KG1 (cell line): ENCODE measurements around the gene DNAJC24.

Experiments used
- DNase-seq: peaks from one replicate; lab custom pipeline; 2025; lab: John Stamatoyannopoulos, UW

The DNAJC24 gene

DNA sequence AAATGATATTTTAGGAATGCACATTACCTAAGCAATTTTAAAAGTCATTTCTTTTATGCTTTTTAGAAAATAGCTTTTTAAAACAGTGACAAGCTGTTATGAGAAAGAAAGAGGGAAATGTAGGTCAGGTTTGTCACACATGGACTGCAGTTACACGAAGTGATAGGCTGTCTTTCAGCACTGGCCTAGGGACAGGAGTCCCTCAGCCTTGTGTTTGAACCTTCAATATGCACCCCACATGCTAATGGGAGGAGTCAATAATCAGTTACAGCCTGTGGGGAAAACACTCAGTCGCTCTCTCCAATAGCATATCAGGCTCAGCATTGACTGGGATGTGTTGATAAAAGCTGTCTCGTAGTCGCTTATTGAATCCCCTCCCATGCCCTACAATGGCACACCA is 45.8 kb downstream of the DNAJC24 start:
- DNase-seq: no peak

DNA sequence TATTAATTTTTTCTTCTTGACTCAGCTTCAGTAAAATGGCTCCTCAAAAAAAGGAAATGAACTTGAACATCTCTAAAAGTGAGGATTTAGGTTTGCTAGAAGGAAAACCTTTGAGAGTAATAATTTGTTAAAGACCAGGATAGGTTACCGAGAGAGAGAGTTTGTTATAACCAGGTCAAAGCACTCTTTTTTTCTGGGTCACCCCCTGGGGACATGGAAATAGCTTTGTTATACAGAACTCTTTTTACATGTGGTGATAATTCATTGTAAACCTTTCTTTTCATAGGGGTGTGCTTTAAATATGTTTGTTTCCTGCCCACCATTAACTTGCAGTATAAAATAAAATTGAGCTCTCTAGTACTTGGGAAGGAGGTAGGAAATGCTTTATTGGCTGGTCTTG is 47.7 kb downstream of the DNAJC24 start:
- no peak for DNase-seq

- no peak for DNase-seq
Measured at GRCh38 chr11:31417816-31418215, 48.2 kb downstream of the DNAJC24 start.

GRCh38 chr11:31419138-31419537 is 49.5 kb downstream of the DNAJC24 start:
- no peak for DNase-seq

GRCh38 chr11:31419669-31420068 is 50.0 kb downstream of the DNAJC24 start:
- DNase-seq: no peak

DNA sequence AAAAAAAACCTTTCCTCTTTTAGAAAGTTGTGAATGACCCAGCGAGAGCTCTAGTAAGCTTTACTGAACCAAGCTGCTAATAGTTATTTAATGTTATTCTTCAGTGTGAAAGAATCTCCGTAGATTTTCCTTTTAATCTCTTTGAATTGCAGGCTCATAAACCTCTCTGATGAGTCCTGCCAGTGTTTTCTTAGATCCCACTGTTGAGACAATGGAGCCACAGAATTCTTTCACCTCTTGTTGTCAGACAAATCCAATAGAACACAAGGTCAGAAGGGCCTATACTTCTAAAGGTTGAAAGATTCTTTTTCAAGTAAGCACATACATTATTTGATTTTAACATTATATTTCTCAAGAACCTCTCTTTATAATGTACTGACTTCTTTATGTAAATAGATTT is 52.2 kb downstream of the DNAJC24 start:
- DNase-seq: no peak

DNA sequence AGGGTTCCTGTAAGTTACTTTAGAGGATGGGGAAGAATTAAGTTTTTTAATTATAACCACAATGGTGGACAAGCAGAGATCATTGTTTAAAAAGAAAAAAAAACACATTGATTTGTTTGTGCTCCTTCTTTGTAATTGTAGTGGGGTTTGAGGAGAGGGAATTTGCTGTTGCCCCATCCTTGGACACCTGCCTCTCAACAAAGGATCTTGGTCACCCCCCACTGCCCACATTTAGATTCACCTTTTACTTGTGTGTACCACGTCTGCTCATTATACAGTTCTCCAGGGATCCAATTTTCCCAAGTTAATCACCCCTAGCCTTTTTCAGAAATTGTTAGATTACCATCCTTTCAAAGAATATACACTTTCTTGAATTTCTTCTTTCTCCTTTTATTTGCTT is 53.0 kb downstream of the DNAJC24 start:
- no peak for DNase-seq

DNA sequence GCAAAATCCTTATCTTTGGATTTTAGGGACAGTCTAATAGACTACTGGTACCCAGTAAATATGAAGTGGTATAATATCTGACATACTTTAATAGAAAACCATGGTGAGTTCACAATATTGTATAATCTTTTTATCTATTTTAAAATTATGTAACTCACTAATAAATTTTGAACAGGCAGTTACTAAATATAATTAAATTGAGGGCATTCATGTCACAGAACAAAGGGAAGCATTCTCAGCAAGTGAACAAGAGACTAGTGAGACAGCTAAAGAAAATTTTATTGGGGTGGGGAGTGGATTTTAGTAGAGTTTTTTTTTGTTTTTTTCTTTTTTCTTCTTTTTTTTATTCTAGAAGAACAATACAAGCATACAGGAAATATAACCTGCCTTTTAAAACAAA is 55.0 kb downstream of the DNAJC24 start:
- no peak for DNase-seq

- no peak for DNase-seq
Measured at GRCh38 chr11:31433851-31434250, 64.2 kb downstream of the DNAJC24 start.

DNA sequence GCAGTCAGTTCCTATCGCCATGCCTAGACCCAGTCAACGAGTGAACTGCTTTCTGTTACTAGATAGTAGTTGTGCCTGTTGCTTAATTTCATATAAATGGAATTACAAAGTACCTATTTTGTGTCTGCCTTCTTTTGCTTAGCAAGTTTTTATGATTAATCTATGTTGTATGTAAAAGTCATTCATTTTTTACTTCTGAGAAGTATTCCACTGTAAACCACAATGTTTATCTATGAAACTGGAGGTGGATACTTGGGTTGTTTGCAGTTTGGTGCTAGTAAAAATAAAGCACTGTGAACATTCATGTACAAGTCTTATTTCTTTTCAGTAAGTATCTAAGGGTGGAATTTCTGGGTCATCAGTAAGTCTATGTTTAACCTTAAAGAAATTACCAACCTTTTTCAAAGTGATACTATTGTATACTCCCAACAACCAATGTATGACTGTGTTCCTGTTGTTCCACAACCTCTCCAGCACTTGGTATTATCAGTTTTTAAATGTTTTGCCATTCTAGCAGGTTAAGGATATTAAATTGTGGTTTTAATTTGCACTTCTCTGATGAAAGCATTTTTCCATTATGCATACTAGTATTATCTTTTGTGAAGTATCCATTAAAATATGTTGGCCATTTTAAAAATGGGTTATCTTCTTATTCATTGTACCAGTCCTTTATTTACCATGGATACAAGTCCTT is 68.2 kb downstream of the DNAJC24 start:
- DNase-seq: no peak

- no peak for DNase-seq
Measured at GRCh38 chr11:31441296-31441695, 71.6 kb downstream of the DNAJC24 start.

- no peak for DNase-seq
Measured at GRCh38 chr11:31442086-31442485, 72.4 kb downstream of the DNAJC24 start.

DNA sequence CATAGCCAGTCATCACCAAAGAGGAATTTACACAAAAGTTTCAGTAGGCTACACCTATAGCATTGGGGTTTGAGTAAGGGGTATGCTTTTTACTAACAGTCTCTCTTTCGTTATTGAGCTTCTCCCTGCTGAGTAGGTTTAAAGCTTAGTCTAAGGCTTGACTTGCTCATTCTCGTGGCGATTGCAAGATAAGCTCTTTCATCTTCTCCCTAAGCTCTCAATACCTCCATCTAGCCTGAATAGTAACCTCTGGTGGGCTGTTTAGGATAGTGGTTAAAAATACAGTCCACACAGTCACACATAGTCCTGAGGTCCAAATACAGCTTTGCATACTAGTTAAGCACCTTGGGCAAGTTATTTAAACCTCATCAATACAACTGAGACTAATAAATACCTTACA is 74.1 kb downstream of the DNAJC24 start:
- DNase-seq: no peak

DNA sequence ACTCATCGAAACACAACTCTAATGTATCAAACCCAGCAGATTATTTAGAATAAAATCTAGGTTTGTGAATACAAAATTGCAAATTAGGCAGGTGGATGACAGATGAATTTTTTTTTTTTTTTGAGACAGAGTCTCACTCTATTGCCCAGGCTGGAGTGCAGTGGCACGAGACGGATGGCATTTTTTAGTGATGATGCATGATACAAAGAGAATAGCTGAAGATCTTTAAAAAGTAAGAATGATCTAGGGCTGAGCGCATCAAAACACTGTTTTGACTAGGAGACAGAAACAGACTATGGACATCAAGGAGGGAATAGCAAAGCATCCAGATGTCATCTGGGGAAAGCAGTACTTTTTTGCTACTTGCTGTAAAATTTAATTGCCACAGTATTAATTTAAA is 76.0 kb downstream of the DNAJC24 start:
- no peak for DNase-seq

GRCh38 chr11:31449040-31449439 is 79.4 kb downstream of the DNAJC24 start:
- DNase-seq: no peak

GRCh38 chr11:31450841-31451240 is 81.2 kb downstream of the DNAJC24 start:
- DNase-seq: no peak

- DNase-seq: no peak
Measured at GRCh38 chr11:31455177-31455576, 85.5 kb downstream of the DNAJC24 start.

GRCh38 chr11:31464436-31464835 is 94.8 kb downstream of the DNAJC24 start:
- DNase-seq: no peak

- no peak for DNase-seq
Measured at GRCh38 chr11:31474083-31474482, 104.4 kb downstream of the DNAJC24 start.

DNA sequence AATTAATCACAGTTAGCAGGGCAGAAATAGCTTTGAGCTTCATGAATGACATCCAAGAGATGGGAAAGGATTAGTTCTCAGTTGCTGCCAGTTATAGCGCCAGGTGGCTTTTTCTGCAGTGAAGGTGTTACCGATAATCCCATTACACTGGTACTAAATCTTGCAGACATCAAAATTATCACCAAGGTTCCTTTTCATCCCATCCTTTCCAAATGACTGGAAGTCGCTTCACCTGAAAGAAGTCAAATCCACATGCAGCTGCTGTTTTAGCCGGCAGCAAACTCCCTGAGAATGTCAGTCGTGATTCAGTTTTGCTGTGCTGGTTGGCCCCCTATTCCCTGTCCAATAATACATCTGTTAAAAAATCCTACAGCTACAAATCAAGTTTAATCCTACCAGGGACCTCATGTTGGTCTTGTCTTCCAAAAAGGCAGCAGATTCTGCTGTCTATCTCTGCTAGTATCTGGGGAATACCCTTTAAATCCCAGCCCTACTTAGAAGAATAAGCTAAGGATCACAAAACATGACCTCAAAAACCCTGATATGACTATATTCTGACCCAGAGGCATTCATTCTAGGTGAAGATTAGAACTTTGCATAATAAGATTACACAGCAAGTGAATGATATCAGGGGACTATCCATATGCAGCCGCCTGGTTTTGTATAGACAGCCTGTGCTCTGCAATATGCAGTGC is 108.0 kb downstream of the DNAJC24 start:
- DNase-seq: no peak

DNA sequence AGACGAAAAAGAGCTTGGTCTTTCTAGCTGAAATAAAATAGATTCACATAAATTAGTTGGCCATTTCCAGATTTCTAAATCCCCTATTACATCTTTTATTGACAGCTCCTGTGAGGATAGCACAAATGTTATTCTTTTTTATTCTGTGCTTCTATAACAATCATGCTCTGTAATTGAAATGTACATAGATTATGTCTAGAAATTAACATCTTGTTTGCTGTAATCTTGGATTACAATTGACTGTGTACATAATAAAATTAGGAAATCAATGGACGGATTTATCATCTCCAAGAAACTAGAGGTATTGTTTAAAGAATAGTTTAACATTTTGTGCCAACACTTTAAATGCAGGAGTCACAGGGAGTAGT is 108.5 kb downstream of the DNAJC24 start:
- no peak for DNase-seq

DNA sequence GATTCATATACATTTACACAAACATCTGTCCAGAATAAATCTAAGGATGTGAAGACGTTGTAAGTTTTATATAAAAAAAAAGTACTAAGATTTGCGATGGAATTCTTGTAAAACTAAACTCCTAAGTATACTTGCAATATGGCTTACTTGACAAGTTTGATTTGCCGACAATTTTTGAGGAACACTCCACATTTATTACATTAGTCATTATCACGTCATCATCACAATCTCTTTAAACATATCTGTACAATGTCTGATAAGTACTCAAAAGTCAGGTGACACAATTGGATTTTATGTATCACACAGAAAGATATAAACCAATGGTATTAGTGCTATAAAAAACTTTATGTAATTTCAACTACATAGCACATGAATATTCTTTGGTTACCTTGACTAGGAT is 109.4 kb downstream of the DNAJC24 start:
- DNase-seq: no peak

DNA sequence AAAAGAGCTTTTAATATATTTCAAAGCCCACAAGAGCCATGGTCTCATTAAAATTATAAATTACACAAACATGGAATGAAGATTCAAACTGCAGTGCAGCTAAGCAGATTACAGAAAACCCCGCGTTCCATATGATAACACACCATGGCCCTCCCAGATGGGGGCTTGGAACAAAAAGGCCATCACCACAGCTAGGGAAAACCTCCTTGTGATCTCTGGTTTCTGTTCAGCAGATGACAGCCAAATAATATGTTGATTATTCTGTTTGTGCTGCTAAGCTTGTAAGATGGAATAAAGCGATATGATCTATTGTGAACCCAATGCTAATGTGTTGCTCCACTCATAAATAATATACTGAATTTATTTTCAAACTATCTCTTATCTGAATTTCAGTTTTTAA is 111.3 kb downstream of the DNAJC24 start:
- DNase-seq: no peak
